Measurements from ENCODE around the gene CITED4.

GRCh38 chr1:40872276-40872675, 10.1 kb upstream of the CITED4 start:
- no peak for TF ChIP-seq HDAC8 (tag; IDR thresholded peaks at IDR 0.05)
- no peak for TF ChIP-seq CBFB (CRISPR knock-in tag; IDR thresholded peaks at IDR 0.05)

Measured in K562 (cell line).